ENCODE results near the gene SCN4A. TPM values are rescaled to one million over a fixed set of nuclear protein-coding genes. Genes with fewer than 3 reads are reported as not detected.
A peak's percentile ranks its signal among the peaks of the same experiment; 100 is the strongest.

SCN4A gene
- total and polyA plus RNA-seq, 2 of the 13 experiments (the other 11 are each of a cell fraction or from before 2014, with no cell fraction given) = 0.02 to 0.03 TPM

GRCh38 chr17:64007838-64008282 lies 35.1 kb upstream of the SCN4A start (continued):
- TF ChIP-seq ZHX2 (IDR thresholded peaks at IDR 0.05; ENCODE audit: low read depth) (0 out of 2 replicates have a peak, but pooled peaks have one; percentile 16), ZHX2 (CRISPR knock-in tag; IDR thresholded peaks at IDR 0.05; ENCODE audit: borderline replicate concordance) (no peak), SP4 (CRISPR knock-in tag; IDR thresholded peaks at IDR 0.05) (0 out of 2 replicates have a peak, but pooled peaks have one; percentile 20), ZNF609 (CRISPR knock-in tag; IDR thresholded peaks at IDR 0.05; ENCODE audit: borderline replicate concordance) (no peak), SCMH1 (CRISPR knock-in tag; IDR thresholded peaks at IDR 0.05; ENCODE audit: borderline replicate concordance) (no peak), FOXP4 (CRISPR knock-in tag; IDR thresholded peaks at IDR 0.05) (peak; percentile 64; the same call in 1 of the 2 replicates), HIVEP1 (CRISPR knock-in tag; IDR thresholded peaks at IDR 0.05) (peak; percentile 89), CEBPG (CRISPR knock-in tag; IDR thresholded peaks at IDR 0.05) (0 out of 2 replicates have a peak, but pooled peaks have one; percentile 9), NFIB (CRISPR knock-in tag; IDR thresholded peaks at IDR 0.05; ENCODE audit: borderline replicate concordance) (no peak), ETV5 (CRISPR knock-in tag; IDR thresholded peaks at IDR 0.05; ENCODE audit: borderline replicate concordance) (no peak; the same call in 1 of the 2 replicates), ZNF724P (CRISPR knock-in tag; IDR thresholded peaks at IDR 0.05; ENCODE audit: borderline replicate concordance) (no peak), AKAP8 (CRISPR knock-in tag; IDR thresholded peaks at IDR 0.05) (0 out of 2 replicates have a peak, but pooled peaks have one; percentile 7), KDM3A (CRISPR knock-in tag; IDR thresholded peaks at IDR 0.05; ENCODE audit: low read depth) (no peak), ZNF17 (CRISPR knock-in tag; IDR thresholded peaks at IDR 0.05) (no peak), MTA1 (CRISPR knock-in tag; IDR thresholded peaks at IDR 0.05; ENCODE audit: borderline replicate concordance) (0 out of 2 replicates have a peak, but pooled peaks have one; percentile 35), SMC3 (IDR thresholded peaks at IDR 0.05; ENCODE audit: low read length) (no peak), ZBTB20 (CRISPR knock-in tag; IDR thresholded peaks at IDR 0.05; ENCODE audit: borderline replicate concordance, low read depth) (peak; percentile 68; the same call in 1 of the 2 replicates), TAF1 (CRISPR knock-in tag; IDR thresholded peaks at IDR 0.05) (no peak)

All from HepG2 (cell line).